GOT3 (cell line): ENCODE results near the gene DAAM1.

ENCODE experiments used
- DNase-seq: peaks from one replicate; lab custom pipeline; 2025; ENCODE audit warnings: mixed read lengths; lab: John Stamatoyannopoulos, UW

DAAM1 gene

DNA sequence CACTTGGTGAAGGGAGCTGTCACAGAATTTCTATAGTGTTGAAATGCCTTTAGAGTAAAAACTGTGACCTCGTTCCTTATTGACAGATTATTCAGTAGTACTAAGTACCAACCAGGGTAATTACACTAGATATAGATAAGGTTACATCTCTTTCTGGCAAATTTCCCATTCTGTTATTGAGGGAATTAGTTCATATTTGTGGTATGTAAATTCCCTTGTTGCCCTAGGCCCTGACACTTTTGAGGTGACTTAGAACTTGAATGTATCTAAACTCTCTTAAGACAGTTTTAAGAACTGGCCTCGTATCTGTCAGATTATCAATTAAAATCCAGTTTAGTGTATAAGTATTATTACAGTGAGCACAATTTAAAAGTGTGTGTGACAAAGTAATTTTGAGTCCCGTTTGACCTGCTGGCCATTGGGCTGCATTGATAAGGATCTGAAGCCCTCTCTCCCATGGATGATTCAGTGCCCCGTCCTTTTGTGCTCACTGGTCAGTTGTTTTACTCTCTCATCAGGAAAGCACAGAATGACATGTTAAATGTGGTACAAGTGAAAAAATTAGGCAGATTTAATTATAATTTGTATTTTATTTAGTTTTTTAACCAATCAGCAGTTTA, 153.5 kb downstream of the DAAM1 start:
- DNase-seq, result no peak

DNA sequence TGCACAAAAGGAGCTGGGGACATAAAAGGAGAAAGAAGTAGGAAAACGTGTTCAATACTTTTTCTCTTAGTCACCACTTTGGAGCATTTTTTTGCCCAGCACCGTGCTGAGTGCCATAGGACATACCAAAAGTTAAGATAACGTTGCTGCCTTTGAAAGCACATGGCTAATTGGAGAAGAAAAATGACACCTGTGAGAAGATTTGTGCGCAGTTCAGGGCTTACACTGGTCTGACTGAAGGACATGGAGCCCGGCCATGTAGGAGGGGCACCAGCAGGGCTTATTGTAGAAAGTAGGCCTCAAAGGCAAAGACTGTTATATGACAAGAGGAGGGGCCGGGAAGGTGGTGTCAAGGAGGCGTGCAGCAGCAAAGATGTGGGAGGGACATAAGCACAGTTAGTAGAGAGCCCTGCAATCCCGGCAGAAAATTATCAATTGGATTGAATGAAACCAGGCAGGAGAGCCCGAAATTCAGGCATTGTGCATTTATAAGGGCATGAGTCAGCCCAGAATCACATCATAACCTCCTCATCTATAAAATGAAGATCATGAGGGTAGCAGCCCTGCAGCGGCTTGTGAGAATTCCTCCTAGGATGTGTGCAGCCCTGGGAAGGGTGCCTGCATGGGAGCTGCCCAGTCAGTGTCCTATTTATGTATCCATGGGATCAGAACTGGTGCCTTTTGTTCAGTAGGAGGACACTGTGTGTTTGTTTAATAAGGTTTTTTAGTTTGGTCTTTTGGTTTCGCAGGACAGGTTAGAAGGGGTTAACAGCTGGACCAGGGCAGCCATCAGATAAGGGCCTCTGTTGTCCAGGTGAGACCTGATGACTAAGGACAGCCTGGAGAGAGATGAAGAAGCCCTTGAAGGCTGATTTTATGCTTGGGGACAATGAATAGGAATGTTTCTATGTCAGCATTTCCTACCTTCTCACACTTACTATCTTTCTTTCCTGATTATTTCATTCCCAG, 154.3 kb downstream of the DAAM1 start:
- DNase-seq, result no peak

DNA sequence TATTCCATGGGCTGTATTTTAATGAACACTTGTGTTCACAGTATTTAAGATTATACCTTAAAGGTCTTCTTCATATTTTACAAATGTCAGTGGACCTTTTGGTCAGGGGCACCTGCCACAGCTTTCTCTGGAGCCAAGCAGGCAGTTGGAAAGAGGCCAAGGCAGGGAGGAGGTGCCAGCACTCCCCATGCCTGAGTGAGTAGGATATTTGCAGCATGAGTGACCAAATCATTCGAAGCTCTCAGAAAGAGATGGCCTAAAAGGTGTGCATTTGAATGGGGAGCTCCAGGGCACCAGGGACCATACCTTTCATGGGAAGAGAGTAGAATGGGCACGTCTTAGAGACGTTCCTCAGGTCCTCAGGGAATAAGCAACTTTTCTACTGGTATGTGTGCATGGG, 155.1 kb downstream of the DAAM1 start:
- DNase-seq, result no peak

DNA sequence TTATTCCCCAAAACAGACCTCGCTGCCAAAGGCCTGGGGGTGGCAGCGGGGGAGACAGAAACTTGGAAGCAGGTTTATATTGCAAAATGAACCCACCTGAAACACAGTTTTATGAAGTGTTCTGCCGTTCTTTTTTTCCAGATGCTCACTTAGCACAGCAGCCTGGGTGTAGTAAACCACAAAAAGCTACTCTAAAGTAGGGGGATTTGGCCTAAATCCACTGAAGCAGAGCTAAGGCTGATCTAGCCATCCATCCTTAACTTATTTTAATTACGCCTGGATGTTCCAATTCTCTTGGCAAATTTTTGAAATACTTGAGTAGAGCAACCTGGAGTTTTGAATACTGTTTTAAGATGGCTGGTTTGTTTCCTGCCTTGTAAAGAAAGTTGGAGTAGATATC, 155.5 kb downstream of the DAAM1 start:
- no peak for DNase-seq

DNA sequence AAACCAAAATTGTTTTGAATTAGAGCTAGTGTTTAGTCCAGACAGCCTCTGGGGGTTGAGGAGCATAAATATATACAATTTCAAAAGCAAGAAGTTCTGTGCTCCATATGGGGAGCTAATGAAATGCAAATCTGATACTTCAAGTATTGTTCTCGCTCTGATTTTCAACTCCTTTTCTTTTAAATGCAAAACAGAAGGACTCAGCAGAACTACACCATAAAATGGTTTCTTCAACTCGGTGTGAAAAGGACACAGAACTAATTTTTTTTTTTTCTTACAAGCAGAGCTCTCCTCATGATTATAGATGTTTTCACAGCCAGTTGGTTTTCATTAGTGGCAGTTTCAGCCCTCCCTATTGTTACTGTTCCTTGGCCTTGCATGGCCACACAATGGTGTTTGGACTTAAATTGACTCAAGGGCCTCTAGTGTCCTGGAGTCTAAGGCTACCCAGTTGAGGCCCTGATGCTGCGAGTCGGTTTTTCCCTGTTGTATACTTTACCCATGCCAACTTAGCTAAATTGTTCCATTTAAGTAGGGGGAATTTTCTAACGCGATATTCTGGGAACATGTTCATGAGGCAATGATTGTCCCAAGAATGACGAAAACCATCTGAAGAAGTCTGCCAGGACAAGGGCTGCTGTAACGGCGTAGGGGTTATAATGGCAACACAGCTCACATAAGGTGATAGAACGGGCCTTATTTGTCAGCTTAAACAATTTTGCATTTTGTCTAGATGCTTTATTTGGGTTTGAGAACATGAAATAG, 156.4 kb downstream of the DAAM1 start:
- no peak for DNase-seq

DNA sequence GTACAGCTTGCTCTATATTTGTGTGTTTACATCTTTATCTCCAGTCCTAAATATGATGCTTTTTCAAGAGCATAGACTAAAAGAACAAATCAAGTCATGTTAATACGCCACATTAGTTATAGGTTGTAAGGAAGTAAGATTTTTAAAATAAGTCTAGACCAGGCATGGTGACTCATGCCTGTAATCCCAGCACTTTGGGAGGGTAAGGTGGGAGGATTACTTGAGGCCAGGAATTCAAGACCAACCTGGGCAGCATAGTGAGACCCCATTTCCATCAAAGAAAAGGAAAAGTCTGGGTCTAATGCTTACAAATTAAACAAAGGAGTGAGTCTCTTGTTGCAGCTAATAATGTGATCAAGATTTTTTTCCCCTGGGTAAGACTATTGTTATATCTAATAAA, 157.9 kb downstream of the DAAM1 start:
- DNase-seq, result no peak

DNA sequence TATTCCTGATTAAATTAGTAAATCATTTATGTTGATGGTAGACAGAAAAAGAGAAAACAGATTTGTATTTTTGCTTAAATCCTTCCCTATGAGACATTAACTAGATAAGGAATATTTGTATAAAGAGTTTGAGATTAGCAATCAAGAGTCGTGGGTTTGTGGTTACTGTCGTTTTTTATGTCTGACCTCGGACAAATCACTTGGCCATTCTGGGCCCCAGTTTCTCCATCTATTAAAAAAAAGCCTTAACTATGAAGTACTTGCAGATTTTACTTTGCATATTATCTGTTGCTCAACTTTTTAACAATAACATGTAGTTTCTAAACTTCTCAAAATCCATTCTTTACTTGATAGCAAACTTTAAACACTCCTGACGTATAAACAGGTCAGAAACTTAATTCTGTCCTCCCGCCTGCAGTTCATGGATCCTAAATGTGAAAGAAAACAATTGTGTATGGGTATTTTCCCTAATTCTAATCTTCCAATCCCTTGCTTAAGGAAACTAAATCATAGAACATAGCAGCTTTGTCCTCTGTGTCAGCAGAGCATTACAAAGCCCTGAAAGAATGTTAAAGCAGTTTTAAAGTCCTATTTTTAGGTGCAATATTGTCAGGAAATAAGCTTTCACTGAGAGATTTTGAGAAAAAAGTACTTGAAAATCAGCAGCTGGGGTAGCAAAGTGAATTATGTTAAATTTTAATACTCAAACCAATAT, 158.5 kb downstream of the DAAM1 start:
- DNase-seq, result no peak

DNA sequence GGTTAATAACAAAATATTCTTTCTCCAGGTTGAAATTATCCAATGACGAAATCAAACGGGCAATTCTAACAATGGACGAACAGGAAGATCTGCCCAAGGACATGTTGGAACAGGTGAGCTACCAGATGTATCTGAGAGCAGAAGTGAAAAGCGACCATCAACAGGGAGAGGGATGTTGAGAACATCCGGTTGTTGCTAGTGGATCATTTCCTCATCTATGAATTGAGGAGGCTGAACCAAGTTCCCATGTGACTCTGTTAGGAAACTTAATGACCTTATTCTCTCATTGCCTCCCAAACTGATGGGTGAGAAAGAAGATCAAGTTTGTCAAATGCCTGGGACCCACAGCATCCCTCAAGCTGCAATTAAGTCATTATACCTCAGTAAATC, 159.0 kb downstream of the DAAM1 start:
- no peak for DNase-seq

DNA sequence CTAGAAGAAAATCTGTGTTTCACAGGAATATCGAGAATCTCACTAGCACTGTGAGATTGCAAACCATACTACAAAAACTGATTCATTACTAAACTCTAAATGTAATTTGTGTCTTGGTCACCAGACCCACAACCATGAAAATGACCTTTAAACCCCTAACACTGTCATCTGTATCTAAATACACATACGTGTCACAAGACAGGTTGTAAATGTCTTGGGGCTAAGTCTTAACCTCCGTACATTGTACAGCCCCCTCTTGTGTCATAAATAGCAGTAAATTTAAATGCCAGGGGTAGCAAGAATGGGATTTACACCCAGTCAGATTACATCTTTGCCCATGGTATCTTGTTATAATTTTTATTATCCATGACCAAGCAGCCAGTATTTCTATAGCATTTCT, 159.4 kb downstream of the DAAM1 start:
- no peak for DNase-seq

DNA sequence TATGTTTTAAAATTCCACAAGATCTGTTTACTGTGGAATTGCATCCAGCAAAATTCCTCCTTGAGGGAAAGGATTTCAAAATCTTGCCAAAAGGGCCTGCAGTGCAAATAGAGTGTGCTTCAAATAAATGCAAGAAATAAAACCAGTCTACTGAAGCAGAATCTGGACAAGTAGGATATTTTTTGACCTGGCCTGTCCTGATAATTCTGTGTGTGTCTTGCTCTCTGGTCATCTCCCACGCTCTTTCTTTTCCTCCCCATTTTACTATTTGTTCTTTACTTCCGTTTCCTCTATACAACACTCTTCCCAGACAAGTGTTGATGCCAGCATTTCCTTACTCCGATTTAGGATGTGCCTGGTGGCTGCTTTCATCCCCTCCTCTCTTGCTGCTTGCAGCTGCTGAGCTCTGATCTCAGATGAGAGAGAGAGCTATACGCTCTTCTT, 160.8 kb downstream of the DAAM1 start:
- DNase-seq, result no peak

DNA sequence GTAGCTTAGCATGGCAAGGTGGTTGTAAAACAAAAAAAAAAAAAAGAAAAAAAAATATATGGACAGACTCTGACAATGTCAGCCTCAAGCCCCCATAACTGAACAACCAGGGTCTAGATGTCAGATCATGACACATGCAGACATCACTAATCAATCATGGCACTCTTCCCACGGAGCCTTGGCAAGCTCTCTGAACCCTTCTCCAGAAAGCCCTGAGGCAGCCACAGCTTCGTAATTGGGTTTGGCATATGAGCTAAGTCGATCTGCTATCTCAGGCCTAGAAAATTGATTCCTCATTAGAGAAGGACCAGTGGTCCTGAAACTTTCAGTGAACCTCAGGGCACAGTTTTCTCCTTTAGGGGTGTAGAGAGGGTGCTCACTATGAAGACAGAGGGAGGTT, 164.5 kb downstream of the DAAM1 start:
- DNase-seq, result no peak

DNA sequence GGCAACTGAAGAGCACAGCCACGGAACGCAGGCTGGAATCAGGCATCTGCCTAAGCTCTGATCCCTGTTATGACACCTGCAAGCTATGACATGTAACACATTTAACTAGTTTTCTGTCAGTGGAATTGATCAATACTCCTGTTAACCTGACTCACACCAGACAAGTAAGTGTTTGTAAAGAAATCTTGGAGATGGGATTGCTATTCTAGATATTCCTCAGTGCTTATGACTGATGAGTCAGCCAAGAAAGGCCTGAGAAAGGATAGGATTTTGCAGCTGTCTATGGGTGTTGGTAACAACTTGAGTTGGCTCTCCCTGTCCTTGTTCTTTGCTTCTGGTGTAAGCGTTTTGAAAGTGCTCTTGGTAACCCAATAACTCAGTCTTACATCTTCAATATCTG, 166.2 kb downstream of the DAAM1 start:
- no peak for DNase-seq

DNA sequence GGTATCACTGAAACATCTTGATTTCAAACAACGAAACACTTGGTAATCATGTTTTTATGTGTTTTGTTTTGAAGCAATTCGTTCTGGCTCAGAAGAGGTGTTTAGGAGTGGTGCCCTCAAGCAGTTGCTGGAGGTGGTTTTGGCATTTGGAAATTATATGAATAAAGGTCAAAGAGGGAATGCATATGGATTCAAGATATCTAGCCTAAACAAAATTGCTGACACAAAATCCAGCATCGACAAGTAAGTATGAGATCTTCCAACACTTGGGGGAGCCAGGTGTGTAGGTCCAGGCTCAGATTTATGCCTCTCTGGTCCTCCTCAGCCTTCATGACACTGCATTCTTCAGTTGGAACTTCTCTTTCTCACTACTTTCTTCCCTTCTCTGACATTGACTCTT, 166.6 kb downstream of the DAAM1 start:
- no peak for DNase-seq

DNA sequence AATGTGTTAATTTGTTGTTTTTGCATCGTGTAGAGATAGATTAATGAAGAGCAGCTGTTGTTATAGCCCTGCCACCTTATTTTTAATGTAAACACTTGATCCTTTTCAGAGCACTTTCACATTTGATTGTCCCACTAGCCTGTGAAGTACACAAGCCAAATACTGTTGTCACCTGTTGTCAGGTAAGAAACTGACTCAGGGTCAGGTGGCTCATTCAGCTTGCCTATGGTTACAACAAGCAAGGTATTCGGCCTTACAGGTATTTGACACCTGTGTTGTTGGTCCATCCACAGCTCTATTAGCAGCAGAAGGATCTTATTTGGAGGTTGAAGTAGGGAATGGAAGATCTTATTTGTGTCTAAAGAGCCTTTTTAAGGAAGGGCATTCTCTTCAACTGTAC, 167.8 kb downstream of the DAAM1 start:
- DNase-seq, result no peak

DNA sequence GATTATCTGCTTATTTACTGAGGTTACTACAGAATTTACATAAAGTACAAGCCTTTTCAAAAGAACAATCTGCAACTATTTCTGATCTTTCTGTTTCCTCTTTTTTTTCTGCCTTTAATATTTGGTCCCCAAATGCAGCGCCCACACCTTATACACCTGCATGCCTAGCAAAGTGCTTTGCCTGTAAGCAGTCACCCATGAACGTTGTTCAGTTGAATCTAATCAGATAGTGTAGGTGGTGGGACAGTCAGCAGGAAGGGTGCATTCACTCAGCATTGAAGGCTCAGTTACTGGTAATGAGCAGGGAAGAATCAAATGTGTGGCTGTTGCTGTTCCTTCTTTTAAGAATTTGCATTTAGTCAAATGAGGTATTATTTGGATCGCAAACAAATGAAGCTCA, 168.3 kb downstream of the DAAM1 start:
- no peak for DNase-seq

DNA sequence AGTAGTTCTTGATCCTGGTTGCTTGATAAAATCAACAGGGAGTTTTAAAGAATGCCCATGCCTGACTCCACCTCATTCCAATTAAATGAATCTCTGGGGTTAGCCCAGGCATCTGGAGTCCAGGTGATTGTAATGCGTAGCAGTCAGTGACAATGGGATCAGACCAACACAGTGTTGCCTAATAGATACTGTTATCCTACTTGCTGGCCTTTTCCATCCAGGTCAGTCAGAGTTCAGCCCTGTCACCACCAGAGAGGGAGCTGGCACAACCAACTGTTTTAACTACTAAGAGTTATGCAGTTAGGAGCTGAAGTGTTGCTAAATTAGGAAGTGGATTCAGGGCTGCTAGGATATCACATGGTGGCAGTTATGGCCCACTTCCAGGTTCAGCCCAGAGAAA, 169.6 kb downstream of the DAAM1 start:
- DNase-seq, result no peak

DNA sequence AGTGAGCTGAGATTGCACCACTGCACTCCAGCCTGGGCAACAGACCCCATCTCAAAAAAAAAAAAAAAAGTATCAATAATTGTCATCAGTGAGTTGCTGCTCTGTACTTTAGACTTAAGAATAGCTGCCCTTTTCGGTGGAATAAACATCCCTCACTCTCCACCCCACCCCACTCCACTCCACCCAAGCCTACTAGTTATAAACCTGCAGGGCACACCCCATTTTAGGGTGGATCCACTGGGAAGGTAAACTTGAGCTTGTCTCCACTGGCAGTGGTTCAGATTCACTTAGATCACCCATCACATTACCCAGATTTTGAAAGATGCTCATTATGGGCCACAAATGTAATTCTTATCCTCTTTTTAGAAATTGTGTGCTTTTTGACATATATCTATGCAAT, 170.3 kb downstream of the DAAM1 start:
- DNase-seq, result no peak

DNA sequence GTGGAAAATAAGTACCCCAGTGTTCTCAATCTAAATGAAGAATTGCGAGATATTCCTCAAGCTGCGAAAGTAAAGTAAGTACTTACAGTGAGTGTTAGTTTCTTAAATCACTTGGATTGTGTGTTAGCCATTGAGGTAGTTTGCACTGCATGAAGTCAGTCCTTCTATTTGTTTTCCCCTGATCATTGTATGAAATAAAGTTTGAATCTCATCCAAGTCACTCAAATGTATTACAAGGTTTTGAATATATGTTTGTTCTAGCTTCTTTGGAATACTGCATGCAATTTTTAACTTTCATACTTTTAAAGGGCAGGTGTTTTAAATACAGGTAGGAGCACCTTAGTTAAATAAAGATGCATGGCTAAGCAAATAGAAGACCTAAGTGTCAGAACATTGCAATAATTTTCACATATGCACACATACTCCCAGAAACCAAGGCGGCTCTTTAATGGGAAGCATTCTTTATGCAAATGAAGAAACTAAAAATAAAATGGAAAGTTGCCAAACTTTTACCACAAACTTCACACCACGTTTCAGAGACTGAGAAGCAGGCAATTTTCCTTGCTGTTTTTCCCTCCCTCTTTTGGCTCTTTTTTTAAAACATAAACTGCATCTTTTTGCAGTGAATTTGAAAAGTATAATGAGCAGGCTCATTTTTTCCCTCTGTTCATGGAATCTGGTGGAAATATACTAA, 171.1 kb downstream of the DAAM1 start:
- DNase-seq, result no peak

DNA sequence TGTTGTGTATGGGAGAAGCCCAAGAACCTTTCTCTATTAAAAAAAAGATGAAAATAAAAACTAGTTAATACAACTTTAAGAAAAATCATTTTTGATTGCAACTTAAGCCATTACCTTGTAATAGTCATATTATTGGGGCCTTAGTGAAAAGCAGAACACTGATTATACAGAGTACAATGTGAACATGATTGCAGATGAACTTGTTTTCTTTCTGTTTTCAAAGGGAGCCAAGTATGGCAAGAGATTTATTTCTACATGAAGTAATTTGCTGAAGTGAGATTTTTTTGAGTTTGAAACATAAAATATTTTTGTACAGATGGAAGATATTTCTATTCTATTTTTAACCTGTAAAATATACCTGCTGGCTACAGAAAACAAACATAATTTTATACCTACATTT, 171.8 kb downstream of the DAAM1 start:
- no peak for DNase-seq

DNA sequence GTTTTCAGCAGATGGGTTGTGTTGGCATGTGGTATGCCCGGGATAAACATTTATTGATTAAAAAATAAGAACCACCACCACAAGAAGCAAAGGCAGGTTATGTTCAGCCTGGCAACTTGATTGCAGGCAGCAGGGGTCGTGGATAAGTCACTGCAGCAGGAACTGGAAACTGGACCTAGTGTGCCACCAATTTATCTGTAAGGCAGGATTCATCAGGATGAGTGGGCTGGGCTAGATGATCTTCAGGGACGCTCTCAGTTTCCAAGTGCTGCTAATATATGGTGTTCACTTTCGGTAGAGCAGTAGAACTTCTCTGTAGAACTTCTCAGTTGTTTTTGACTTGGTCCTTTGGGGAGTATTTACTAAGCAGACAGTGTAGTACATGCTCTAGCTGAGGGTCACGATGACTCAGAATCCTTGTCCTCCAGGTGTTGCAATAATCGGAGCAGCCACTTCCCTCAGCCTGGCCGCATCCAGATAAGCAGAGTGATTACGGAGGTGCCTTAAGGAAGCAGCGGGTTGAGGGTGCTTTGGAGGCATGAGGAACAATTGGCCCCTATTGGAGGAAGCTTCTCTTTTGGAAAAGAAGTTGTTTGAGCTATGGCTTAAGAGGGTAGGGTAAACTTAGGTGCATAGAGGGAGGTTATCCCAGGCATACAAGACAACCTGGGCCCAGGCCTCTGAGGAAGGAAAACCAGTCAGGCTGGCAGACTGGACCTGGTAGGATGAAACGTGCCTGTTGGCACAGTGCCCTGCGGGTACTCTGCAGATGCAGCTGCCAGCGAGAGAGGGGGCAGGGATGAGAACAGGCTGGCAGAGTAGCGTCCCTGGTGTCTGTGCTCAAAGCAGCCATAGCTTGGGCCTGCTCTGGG, 172.7 kb downstream of the DAAM1 start:
- DNase-seq, result no peak

DNA sequence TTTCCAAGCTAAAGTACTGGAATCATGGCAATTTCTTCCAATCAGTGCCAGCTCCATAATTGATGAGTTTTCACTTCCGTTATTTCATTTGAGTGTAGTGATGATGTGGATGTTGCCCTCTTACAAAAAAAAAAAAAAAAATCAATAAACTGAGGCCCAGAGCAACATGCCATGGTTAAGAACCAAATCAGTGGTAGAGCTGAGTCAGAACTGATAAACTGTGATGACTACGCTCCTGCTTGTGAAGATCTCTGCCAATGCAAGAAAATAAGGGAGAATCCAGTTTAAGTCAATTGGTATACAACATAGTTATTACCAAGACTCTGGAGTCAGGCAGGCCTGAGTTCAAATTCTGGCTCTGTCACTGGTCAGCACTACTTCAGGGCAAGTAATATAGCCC, 174.0 kb downstream of the DAAM1 start:
- DNase-seq, result no peak
